ENCODE results near the gene HNRNPL. TPM values are rescaled to one million over a fixed set of nuclear protein-coding genes. Genes with fewer than 3 reads are reported as not detected.

HNRNPL gene
- polyA plus RNA-seq, 3 donors: 51.9 to 234 (median 58.7) TPM

DNA sequence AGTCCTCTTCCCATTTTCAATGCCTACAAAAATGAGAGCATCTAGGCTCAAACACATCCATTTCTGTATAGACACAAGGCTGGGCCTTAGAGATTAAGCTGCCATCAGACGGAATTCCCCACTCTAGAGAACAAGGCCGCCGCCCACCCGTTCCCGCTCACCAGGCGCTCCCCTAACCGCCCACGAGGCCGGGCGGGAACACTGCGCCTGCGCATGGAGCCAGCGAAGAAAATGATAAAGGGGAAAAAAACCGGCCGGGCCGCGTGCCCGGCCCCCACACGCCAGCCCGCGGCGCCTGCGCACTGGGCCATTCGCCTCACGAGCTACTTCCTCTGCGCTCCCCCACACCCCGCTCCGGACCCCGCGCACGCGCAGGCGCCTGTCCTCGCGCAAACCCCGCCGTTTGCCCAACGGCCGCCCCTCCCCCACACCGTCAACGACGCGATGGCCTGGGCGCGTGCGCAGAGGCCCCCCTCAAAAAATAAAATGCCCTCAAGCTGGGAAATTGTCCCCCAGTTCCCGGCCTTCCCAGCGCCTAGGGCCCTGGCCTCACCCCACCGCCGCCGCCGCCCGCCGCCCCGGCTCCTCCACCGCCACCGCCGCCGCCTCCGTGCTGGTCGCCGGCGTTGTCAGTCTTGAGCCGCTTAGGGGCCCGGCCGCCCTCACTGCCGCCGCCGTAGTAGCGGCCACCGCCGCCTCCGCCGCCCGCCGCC, 483 bp downstream of the HNRNPL start:
- H3K9ac ChIP-seq (ENCODE audit: insufficient read depth, low read length, poor library complexity, severe bottlenecking): peak overlapping the region; percentile 99
- Mint-ChIP-seq H3K4me1 (peaks cover 29% of the 10 kb centered on the region), H3K27me3 (ENCODE audit: low read depth in 3 of 3) (peaks cover 0 to 4% (median 1%) of the 10 kb centered on the region in 3 donors), H3K4me3 (peak overlapping the region; percentile 88 to 93), H3K27ac (peak overlapping the region; percentile 98 to 99 (median 99)), H3K9me3 (no peaks in the 10 kb centered on the region), H3K36me3 (peaks cover 37 to 45% of the 10 kb centered on the region in 2 donors)
- DNase-seq: peak; percentile 94 to 97 (median 96)
- no peak for TF ChIP-seq CTCF (IDR thresholded peaks at IDR 0.05)
- H3K27me3 ChIP-seq (ENCODE audit: control insufficient read depth in 2 of 2, insufficient read depth in 2 of 2, low read length in 2 of 2): no peaks in the 10 kb centered on the region
- peaks cover 35 to 43% of the 10 kb centered on the region in 2 donors for H3K36me3 ChIP-seq (replicated peaks in 1 of 2; ENCODE audit: control insufficient read depth in 1 of 2, insufficient read depth in 2 of 2, low read length in 2 of 2)
- peaks cover 32 to 42% of the 10 kb centered on the region in 2 donors for H3K4me1 ChIP-seq (ENCODE audit: control insufficient read depth in 1 of 2, insufficient read depth in 2 of 2, low read length in 2 of 2)
- WGBS (ENCODE audit: insufficient coverage): under 1% methylated on average over 76 of the region's 76 CpGs
- peak overlapping the region; percentile 85 to 99 for H3K27ac ChIP-seq (ENCODE audit: low read depth in 1 of 2, low read length in 2 of 2)
- no peaks in the 10 kb centered on the region for H3K9me3 ChIP-seq (replicated peaks in 1 of 2; ENCODE audit: control insufficient read depth in 1 of 2, insufficient read depth in 1 of 2, low read length in 2 of 2)
- intact Hi-C loops (cut with micrococcal nuclease): loop anchor here in 1 of 2 donors (2.0 kb wide), 1 partner anchor 17 kb away; no protein-coding TSS in a partner anchor
- no peak overlapping the region for H2AFZ ChIP-seq (ENCODE audit: insufficient read depth, low read depth, low read length, poor library complexity, severe bottlenecking)
- peaks cover 49% of the 10 kb centered on the region for H4K20me1 ChIP-seq (ENCODE audit: insufficient read depth, low read length)
- H3K79me2 ChIP-seq (ENCODE audit: insufficient read depth, low read length): peaks cover 60% of the 10 kb centered on the region
- H3K4me2 ChIP-seq (replicated peaks; ENCODE audit: extremely low read depth, low read length, poor library complexity, severe bottlenecking): peak overlapping the region; percentile 86
- peak overlapping the region; percentile 37 to 75 (median 41) for H3K4me3 ChIP-seq (replicated peaks in 1 of 3; ENCODE audit: low read depth in 2 of 3, low read length in 3 of 3)

GRCh38 chr19:38848299-38849146, 1.3 kb downstream of the HNRNPL start:
- 24% methylated on average over 9 of the region's 22 CpGs for WGBS (ENCODE audit: insufficient coverage)
- H3K36me3 ChIP-seq (replicated peaks in 1 of 2; ENCODE audit: control insufficient read depth in 1 of 2, insufficient read depth in 2 of 2, low read length in 2 of 2): peaks cover 43 to 50% of the 10 kb centered on the region in 2 donors

More at GRCh38 chr19:38848299-38849146, 1.3 kb downstream of the HNRNPL start:
- Mint-ChIP-seq H3K4me3 (peak overlapping the region; percentile 77 to 93), H3K9me3 (no peaks in the 10 kb centered on the region), H3K4me1 (peaks cover 29% of the 10 kb centered on the region), H3K36me3 (peaks cover 45 to 53% of the 10 kb centered on the region in 2 donors), H3K27ac (peak overlapping the region; percentile 91 to 99 (median 98)), H3K27me3 (ENCODE audit: low read depth in 3 of 3) (peaks cover 0 to 2% (median 1%) of the 10 kb centered on the region in 3 donors)
- H3K79me2 ChIP-seq (ENCODE audit: insufficient read depth, low read length): peaks cover 67% of the 10 kb centered on the region
- H3K4me3 ChIP-seq (replicated peaks in 1 of 3; ENCODE audit: low read depth in 2 of 3, low read length in 3 of 3): peak overlapping the region; percentile 37 to 75 (median 41)
- peaks cover 32 to 42% of the 10 kb centered on the region in 2 donors for H3K4me1 ChIP-seq (ENCODE audit: control insufficient read depth in 1 of 2, insufficient read depth in 2 of 2, low read length in 2 of 2)
- H3K27me3 ChIP-seq (ENCODE audit: control insufficient read depth in 2 of 2, insufficient read depth in 2 of 2, low read length in 2 of 2): no peaks in the 10 kb centered on the region
- H3K4me2 ChIP-seq (replicated peaks; ENCODE audit: extremely low read depth, low read length, poor library complexity, severe bottlenecking): peak overlapping the region; percentile 86
- H4K20me1 ChIP-seq (ENCODE audit: insufficient read depth, low read length): peaks cover 57% of the 10 kb centered on the region
- H3K9me3 ChIP-seq (replicated peaks in 1 of 2; ENCODE audit: control insufficient read depth in 1 of 2, insufficient read depth in 1 of 2, low read length in 2 of 2): no peaks in the 10 kb centered on the region
- no peak for DNase-seq
- no peak for TF ChIP-seq CTCF (IDR thresholded peaks at IDR 0.05)
- peak overlapping the region; percentile 85 to 99 for H3K27ac ChIP-seq (ENCODE audit: low read depth in 1 of 2, low read length in 2 of 2)
- intact Hi-C loops (cut with micrococcal nuclease): loop anchor here in 1 of 2 donors (2.0 kb wide), 1 partner anchor 16 kb away; no protein-coding TSS in a partner anchor
- peak overlapping the region; percentile 99 for H3K9ac ChIP-seq (ENCODE audit: insufficient read depth, low read length, poor library complexity, severe bottlenecking)
- H2AFZ ChIP-seq (ENCODE audit: insufficient read depth, low read depth, low read length, poor library complexity, severe bottlenecking): no peak overlapping the region
